GM12878 (cell line): ENCODE data around the gene ZNF407. TPM values are rescaled to one million over a fixed set of nuclear protein-coding genes. Genes with fewer than 3 reads are reported as not detected.

Source experiments
- ATAC-seq: fragments of 200-7000 bp; cut with Tn5 transposase; 3 replicates; pipeline ENCODE4 v1.9.1; 2020; ENCODE audit warnings: mild to moderate bottlenecking, moderate library complexity
- BruUV-seq: library from RNA; stranded (reverse); fragments of 400-500 nt; replicated peaks from 2 replicates; lab custom pipeline; 2021; lab: Mats Ljungman, UMichigan
- CTCF ChIA-PET: fragments of 300-600 bp; sonication (Branson Sonifier 250); formaldehyde crosslinking; extraction: SDS; loops from one replicate; lab custom pipeline; 2021; ENCODE audit warnings: inconsistent platforms; lab: Yijun Ruan, JAX
- POLR2A ChIA-PET: fragments of 350-600 bp; formaldehyde crosslinking; extraction: SDS; loops from one replicate; lab custom pipeline; 2021; ENCODE audit warnings: inconsistent platforms; lab: Charles Lee
- RAD21 ChIA-PET: fragments of 300-600 bp; sonication (Branson Sonifier 250); formaldehyde crosslinking; loops from one replicate; lab custom pipeline; 2023; ENCODE audit warnings: antibody characterized with exemption; ENCODE audit not compliant: unreplicated experiment; lab: Charles Lee
- SMC1A ChIA-PET: fragments of 300-600 bp; sonication (Branson Sonifier 250); formaldehyde crosslinking; loops from one replicate; lab custom pipeline; 2023; ENCODE audit not compliant: unreplicated experiment, uncharacterized antibody; lab: Charles Lee
- DNase-seq: peaks from one replicate; pipeline ENCODE4 v3.0.0-alpha.2; 2011; ENCODE audit warnings: low read depth, low spot score
- FAIRE-seq: peaks from 3 replicates; lab custom pipeline; 2011; peaks lifted over from hg19 to GRCh38; lab: Jason Lieb, UNC
- H2AFZ ChIP-seq: 2 replicates; pipeline ENCODE4 v1.6.0; 2011; ENCODE audit warnings: low read depth, low read length, control low read depth; ENCODE audit not compliant: control insufficient read depth
- H3K27ac ChIP-seq: 2 replicates; pipeline ENCODE4 v1.5.1; 2011; ENCODE audit warnings: control low read depth; ENCODE audit not compliant: control insufficient read depth, insufficient read depth
- H3K27me3 ChIP-seq, 2 experiments: replicated peaks in 1 of 2; 2 replicates each; pipeline versions ENCODE4 v1.6.0 to v1.6.1; 2011; ENCODE audit warnings: low read length in 1 of 2; ENCODE audit not compliant: control insufficient read depth in 2 of 2, insufficient read depth in 2 of 2
- H3K36me3 ChIP-seq, 2 experiments: 2 replicates each; pipeline ENCODE4 v1.5.1; 2011; ENCODE audit warnings: low read length in 1 of 2; ENCODE audit not compliant: control insufficient read depth in 2 of 2, insufficient read depth in 2 of 2
- H3K4me1 ChIP-seq: 2 replicates; pipeline ENCODE4 v1.6.1; 2011; ENCODE audit warnings: mild to moderate bottlenecking, low read length, moderate library complexity, mixed read lengths; ENCODE audit not compliant: control insufficient read depth, insufficient read depth
- H3K4me2 ChIP-seq: 2 replicates; pipeline ENCODE4 v1.6.0; 2011; ENCODE audit warnings: control low read depth; ENCODE audit not compliant: control insufficient read depth, insufficient read depth
- H3K4me3 ChIP-seq: fragments of 200-600 bp; sonication (generic); 2 replicates; pipeline ENCODE4 v1.5.1; 2016
- H3K79me2 ChIP-seq: 2 replicates; pipeline ENCODE4 v1.6.0; 2011; ENCODE audit warnings: low read length; ENCODE audit not compliant: control insufficient read depth, insufficient read depth
- H3K9ac ChIP-seq: 2 replicates; pipeline ENCODE4 v1.8.0; 2011; ENCODE audit warnings: low read length, control low read depth, mixed read lengths; ENCODE audit not compliant: control insufficient read depth, insufficient read depth
- H3K9me3 ChIP-seq: replicated peaks from 3 replicates; pipeline ENCODE4 v1.5.1; 2011; ENCODE audit warnings: mild to moderate bottlenecking, low read length; ENCODE audit not compliant: control insufficient read depth, insufficient read depth
- H4K20me1 ChIP-seq: 2 replicates; pipeline ENCODE4 v1.6.0; 2011; ENCODE audit not compliant: control insufficient read depth, insufficient read depth
- BMI1 ChIP-seq: fragments of 450-650 bp; IDR thresholded peaks from 2 replicates; pipeline ENCODE4 v1.6.1; 2016; ENCODE audit warnings: mild to moderate bottlenecking, moderate library complexity, borderline replicate concordance
- CBFB ChIP-seq: IDR thresholded peaks from 2 replicates; pipeline ENCODE4 v1.6.1; 2016; ENCODE audit warnings: antibody characterized with exemption, low read depth
- CHD2 ChIP-seq: IDR thresholded peaks from 2 replicates; pipeline ENCODE4 v1.6.1; 2011; ENCODE audit warnings: low read depth, low read length, improper control_type of control experiment, borderline replicate concordance
- DPF2 ChIP-seq: fragments of 450-650 bp; IDR thresholded peaks from 2 replicates; pipeline ENCODE4 v1.6.1; 2017; ENCODE audit warnings: mild to moderate bottlenecking
- ESRRA ChIP-seq: IDR thresholded peaks from 2 replicates; pipeline ENCODE4 v1.6.1; 2012; ENCODE audit warnings: mild to moderate bottlenecking, low read length, improper control_type of control experiment
- HCFC1 ChIP-seq: fragments of 150-350 bp; IDR thresholded peaks from 2 replicates; pipeline ENCODE4 v1.6.1; 2014; ENCODE audit warnings: low read length
- IRF4 ChIP-seq: IDR thresholded peaks from 2 replicates; pipeline ENCODE4 v1.6.1; 2011; ENCODE audit warnings: low read depth, low read length
- MTA3 ChIP-seq: IDR thresholded peaks from 2 replicates; pipeline ENCODE4 v1.6.1; 2012; ENCODE audit warnings: low read length, inconsistent platforms, borderline replicate concordance
- NRF1 ChIP-seq: conservative IDR thresholded peaks from 2 replicates; pipeline ENCODE4 v1.6.1; 2011; ENCODE audit warnings: mild to moderate bottlenecking, low read depth, low read length, improper control_type of control experiment
- POLR2AphosphoS5 ChIP-seq: IDR thresholded peaks from 2 replicates; pipeline ENCODE4 v1.6.1; 2011; ENCODE audit warnings: mild to moderate bottlenecking, low read length, inconsistent platforms
- RELA ChIP-seq: fragments of 450-650 bp; IDR thresholded peaks from 2 replicates; pipeline ENCODE4 v1.8.0; 2014; ENCODE audit warnings: borderline replicate concordance; ENCODE audit not compliant: partially characterized antibody
- SREBF2 ChIP-seq: IDR thresholded peaks from 2 replicates; pipeline ENCODE4 v1.6.1; 2012; ENCODE audit warnings: mild to moderate bottlenecking, low read length
- ZNF622 ChIP-seq: fragments of 450-650 bp; IDR thresholded peaks from 2 replicates; pipeline ENCODE4 v1.6.1; 2017; ENCODE audit warnings: mild to moderate bottlenecking, inconsistent platforms
- WGBS: methylation state at CpG from one replicate; pipeline ENCODE4 v1.1.6; 2016; ENCODE audit warnings: low lambda C conversion rate; ENCODE audit not compliant: insufficient replicate concordance, insufficient coverage; ENCODE audit errors: missing lambda C conversion rate; 5-methylcytosine and 5-hydroxymethylcytosine counted together
- in situ Hi-C: fragments of 300-500 bp; cut with MboI; formaldehyde crosslinking; loops from 9 replicates; pipeline ENCODE4 v1.14.3; 2018; ENCODE audit warnings: mixed read lengths
- intact Hi-C: fragments of 100-400 bp; cut with micrococcal nuclease; formaldehyde crosslinking; loops from one replicate; pipeline ENCODE4 v1.14.2; 2022; ENCODE audit not compliant: unreplicated experiment
- polyA plus RNA-seq, 11 experiments: library from polyadenylated mRNA; depleted of rRNA in 4 of 11; unstranded in 6 of 11; stranded (reverse) in 5 of 11; fragments of >200 nt; fragmentation: Nextera tagmentation in 4 of 11; fragmentation: Illumina TruSeq in 1 of 11; extraction: Ambion mirVana in 4 of 11; extraction: Trizol in 1 of 11; gene quantifications; 1 replicate in 1 of 11; 2 replicates in 10 of 11; pipeline versions ENCODE4 v1.2.1 to v1.2.3, GENCODE V29; 2011 to 2016; ENCODE audit warnings: inconsistent platforms in 2 of 11, missing spikeins in 2 of 11, low read depth in 1 of 11
- total RNA-seq, 4 experiments: library from RNA; depleted of rRNA in 3 of 4; stranded (reverse); fragments of >200 nt in 3 of 4; fragmentation: Illumina TruSeq in 1 of 4; extraction: Trizol in 1 of 4; gene quantifications; 2 replicates each; pipeline versions ENCODE4 v1.2.1 to v1.2.3, GENCODE V29; 2013 to 2021
- TF ChIP-seq, protein P1 (sequence below): fragments of 450-650 bp; IDR thresholded peaks from 2 replicates; pipeline ENCODE4 v1.6.1; 2017; ENCODE audit warnings: antibody characterized with exemption, mild to moderate bottlenecking, moderate library complexity
- TF ChIP-seq, protein P2 (sequence below): IDR thresholded peaks from 2 replicates; pipeline ENCODE4 v1.6.1; 2012; ENCODE audit warnings: low read depth, low read length, improper control_type of control experiment
- TF ChIP-seq, protein P3 (sequence below): IDR thresholded peaks from 2 replicates; pipeline ENCODE4 v1.6.1; 2012; ENCODE audit warnings: improper control_type of control experiment, low read depth, low read length; ENCODE audit not compliant: insufficient replicate concordance

Gene ZNF407
- total and polyA plus RNA-seq, 10 of the 15 experiments (the other 5 are each of a cell fraction or from before 2014, with no cell fraction given), result 0.69 to 11.6 (median 5.3) TPM

DNA sequence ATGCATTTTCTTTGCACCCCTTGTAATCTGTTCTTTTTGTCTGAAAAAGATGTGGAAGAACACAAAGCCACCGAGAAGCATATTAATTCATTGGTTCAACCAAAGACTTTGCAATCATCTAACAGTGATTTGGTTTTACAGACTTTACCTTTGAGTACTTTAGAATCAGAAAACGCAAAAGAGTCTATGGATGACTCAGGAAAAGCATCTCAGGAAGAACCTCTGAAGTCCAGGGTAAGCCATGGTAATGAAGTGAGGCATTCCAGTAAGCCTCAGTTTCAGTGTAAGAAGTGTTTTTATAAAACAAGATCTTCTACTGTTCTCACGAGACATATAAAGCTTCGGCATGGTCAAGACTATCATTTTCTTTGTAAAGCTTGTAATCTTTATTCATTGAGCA, 35.2 kb downstream of the ZNF407 start (continued):
- TF ChIP-seq, protein P1, sequence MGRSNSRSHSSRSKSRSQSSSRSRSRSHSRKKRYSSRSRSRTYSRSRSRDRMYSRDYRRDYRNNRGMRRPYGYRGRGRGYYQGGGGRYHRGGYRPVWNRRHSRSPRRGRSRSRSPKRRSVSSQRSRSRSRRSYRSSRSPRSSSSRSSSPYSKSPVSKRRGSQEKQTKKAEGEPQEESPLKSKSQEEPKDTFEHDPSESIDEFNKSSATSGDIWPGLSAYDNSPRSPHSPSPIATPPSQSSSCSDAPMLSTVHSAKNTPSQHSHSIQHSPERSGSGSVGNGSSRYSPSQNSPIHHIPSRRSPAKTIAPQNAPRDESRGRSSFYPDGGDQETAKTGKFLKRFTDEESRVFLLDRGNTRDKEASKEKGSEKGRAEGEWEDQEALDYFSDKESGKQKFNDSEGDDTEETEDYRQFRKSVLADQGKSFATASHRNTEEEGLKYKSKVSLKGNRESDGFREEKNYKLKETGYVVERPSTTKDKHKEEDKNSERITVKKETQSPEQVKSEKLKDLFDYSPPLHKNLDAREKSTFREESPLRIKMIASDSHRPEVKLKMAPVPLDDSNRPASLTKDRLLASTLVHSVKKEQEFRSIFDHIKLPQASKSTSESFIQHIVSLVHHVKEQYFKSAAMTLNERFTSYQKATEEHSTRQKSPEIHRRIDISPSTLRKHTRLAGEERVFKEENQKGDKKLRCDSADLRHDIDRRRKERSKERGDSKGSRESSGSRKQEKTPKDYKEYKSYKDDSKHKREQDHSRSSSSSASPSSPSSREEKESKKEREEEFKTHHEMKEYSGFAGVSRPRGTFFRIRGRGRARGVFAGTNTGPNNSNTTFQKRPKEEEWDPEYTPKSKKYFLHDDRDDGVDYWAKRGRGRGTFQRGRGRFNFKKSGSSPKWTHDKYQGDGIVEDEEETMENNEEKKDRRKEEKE, result no peak
- no peak for TF ChIP-seq MTA3
- no peak for TF ChIP-seq IRF4
- TF ChIP-seq DPF2, result no peak
- TF ChIP-seq, protein P2, sequence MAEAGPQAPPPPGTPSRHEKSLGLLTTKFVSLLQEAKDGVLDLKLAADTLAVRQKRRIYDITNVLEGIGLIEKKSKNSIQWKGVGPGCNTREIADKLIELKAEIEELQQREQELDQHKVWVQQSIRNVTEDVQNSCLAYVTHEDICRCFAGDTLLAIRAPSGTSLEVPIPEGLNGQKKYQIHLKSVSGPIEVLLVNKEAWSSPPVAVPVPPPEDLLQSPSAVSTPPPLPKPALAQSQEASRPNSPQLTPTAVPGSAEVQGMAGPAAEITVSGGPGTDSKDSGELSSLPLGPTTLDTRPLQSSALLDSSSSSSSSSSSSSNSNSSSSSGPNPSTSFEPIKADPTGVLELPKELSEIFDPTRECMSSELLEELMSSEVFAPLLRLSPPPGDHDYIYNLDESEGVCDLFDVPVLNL, result no peak
- no peak for TF ChIP-seq NRF1
- no peak for TF ChIP-seq HCFC1
- no peak for TF ChIP-seq BMI1
- TF ChIP-seq, all 136 proteins: peak for 0

DNA sequence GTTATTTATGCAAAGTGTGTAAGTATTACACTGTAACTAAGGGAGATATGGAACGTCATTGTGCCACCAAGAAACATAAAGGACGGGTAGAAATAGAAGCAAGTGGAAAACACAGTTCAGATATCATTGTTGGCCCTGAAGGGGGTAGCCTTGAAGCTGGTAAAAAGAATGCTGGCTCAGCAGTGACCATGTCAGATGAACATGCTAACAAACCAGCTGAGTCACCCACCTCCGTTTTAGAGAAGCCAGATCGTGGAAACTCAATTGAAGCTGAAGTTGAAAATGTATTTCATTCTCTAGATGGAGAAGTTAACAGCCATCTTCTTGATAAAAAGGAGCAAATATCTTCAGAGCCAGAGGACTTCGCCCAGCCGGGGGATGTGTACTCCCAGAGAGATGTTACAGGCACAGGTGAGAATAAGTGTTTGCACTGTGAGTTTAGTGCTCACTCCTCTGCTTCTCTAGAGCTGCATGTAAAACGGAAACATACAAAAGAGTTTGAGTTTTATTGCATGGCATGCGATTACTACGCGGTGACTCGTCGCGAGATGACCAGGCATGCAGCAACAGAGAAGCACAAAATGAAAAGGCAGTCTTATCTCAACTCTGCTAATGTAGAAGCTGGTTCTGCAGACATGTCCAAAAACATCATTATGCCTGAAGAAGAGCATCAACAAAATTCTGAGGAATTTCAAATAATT, 36.1 kb downstream of the ZNF407 start:
- Histone ChIP-seq H3K36me3 (peaks cover 3 to 12% of the 10 kb centered on the region in 2 experiments), H3K27me3 (no peaks in the 10 kb centered on the region), H3K27ac (no peak overlapping the region), H3K4me2 (no peak overlapping the region), H3K4me1 (no peaks in the 10 kb centered on the region), H4K20me1 (no peaks in the 10 kb centered on the region), H3K79me2 (no peaks in the 10 kb centered on the region), H3K9me3 (no peaks in the 10 kb centered on the region), H3K9ac (no peak overlapping the region), H3K4me3 (no peak overlapping the region), H2AFZ (no peak overlapping the region)
- BruUV-seq, result no TSS peak
- 91% methylated on average over 13 of the region's 13 CpGs for WGBS
- in situ Hi-C loops (loop anchor here (25.0 kb wide), 1 partner anchor 1728 kb away; no protein-coding TSS in a partner anchor), intact Hi-C loops (no loop called here)
- no peak for FAIRE-seq
- SMC1A ChIA-PET, result no interaction called here
- no peak for DNase-seq
- RAD21 ChIA-PET, result no interaction called here
- no peak for ATAC-seq
- POLR2A ChIA-PET, result no interaction called here
- CTCF ChIA-PET, result no interaction called here
- no peak for TF ChIP-seq RELA
- no peak for TF ChIP-seq SREBF2
- no peak for TF ChIP-seq CHD2
- no peak for TF ChIP-seq ESRRA
- TF ChIP-seq CBFB, result no peak
- no peak for TF ChIP-seq POLR2AphosphoS5
- TF ChIP-seq, protein P3, sequence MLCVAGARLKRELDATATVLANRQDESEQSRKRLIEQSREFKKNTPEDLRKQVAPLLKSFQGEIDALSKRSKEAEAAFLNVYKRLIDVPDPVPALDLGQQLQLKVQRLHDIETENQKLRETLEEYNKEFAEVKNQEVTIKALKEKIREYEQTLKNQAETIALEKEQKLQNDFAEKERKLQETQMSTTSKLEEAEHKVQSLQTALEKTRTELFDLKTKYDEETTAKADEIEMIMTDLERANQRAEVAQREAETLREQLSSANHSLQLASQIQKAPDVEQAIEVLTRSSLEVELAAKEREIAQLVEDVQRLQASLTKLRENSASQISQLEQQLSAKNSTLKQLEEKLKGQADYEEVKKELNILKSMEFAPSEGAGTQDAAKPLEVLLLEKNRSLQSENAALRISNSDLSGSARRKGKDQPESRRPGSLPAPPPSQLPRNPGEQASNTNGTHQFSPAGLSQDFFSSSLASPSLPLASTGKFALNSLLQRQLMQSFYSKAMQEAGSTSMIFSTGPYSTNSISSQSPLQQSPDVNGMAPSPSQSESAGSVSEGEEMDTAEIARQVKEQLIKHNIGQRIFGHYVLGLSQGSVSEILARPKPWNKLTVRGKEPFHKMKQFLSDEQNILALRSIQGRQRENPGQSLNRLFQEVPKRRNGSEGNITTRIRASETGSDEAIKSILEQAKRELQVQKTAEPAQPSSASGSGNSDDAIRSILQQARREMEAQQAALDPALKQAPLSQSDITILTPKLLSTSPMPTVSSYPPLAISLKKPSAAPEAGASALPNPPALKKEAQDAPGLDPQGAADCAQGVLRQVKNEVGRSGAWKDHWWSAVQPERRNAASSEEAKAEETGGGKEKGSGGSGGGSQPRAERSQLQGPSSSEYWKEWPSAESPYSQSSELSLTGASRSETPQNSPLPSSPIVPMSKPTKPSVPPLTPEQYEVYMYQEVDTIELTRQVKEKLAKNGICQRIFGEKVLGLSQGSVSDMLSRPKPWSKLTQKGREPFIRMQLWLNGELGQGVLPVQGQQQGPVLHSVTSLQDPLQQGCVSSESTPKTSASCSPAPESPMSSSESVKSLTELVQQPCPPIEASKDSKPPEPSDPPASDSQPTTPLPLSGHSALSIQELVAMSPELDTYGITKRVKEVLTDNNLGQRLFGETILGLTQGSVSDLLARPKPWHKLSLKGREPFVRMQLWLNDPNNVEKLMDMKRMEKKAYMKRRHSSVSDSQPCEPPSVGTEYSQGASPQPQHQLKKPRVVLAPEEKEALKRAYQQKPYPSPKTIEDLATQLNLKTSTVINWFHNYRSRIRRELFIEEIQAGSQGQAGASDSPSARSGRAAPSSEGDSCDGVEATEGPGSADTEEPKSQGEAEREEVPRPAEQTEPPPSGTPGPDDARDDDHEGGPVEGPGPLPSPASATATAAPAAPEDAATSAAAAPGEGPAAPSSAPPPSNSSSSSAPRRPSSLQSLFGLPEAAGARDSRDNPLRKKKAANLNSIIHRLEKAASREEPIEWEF, result no peak
- TF ChIP-seq ZNF622, result no peak
